ENCODE measurements around the gene BTN2A1.
A peak's percentile ranks its signal among the peaks of the same experiment; 100 is the strongest.
"Not testable (repeated sequence)": the region's sequence is repeated elsewhere in the genome, so short reads cannot be mapped to it uniquely, and the experiment has no call there.

The BTN2A1 gene

GRCh38 chr6:26493258-26493657 is 35.5 kb downstream of the BTN2A1 start:
- no peak for DNase-seq (ENCODE audit: low read depth in 2 of 2)

- DNase-seq (ENCODE audit: low read depth in 2 of 2) = no peak
These were observed 36.4 kb downstream of the BTN2A1 start for GRCh38 chr6:26494117-26494516.

GRCh38 chr6:26495281-26495680 is 37.5 kb downstream of the BTN2A1 start:
- no peak for DNase-seq (ENCODE audit: low read depth in 2 of 2)

- DNase-seq (ENCODE audit: low read depth in 2 of 2) = no peak
These were observed 39.9 kb downstream of the BTN2A1 start for GRCh38 chr6:26497610-26498009.

- DNase-seq (ENCODE audit: low read depth in 2 of 2) = no peak
These were observed 42.3 kb downstream of the BTN2A1 start, which contains the start of gene BTN1A1 for GRCh38 chr6:26500102-26500501. BTN1A1 (plus strand) TSS chr6:26500303; CDS start chr6:26501287, 984 bp downstream.

GRCh38 chr6:26501482-26501986 is 43.8 kb downstream of the BTN2A1 start:
- DNase-seq (ENCODE audit: low read depth in 2 of 2) = peak in 1 of 2 donors; percentile 9

- DNase-seq (ENCODE audit: low read depth in 2 of 2) = no peak
These were observed 44.4 kb downstream of the BTN2A1 start for GRCh38 chr6:26502165-26502564.

- DNase-seq (ENCODE audit: low read depth in 2 of 2) = no peak
These were observed 44.9 kb downstream of the BTN2A1 start for GRCh38 chr6:26502626-26503025.

GRCh38 chr6:26507658-26508057 is 49.9 kb downstream of the BTN2A1 start:
- no peak for DNase-seq (ENCODE audit: low read depth in 2 of 2)

- not testable (repeated sequence) for DNase-seq (ENCODE audit: low read depth in 2 of 2)
These were observed 53.3 kb downstream of the BTN2A1 start for GRCh38 chr6:26511033-26511432.

- no peak for DNase-seq (ENCODE audit: low read depth in 2 of 2)
These were observed 57.2 kb downstream of the BTN2A1 start for GRCh38 chr6:26514984-26515383.

- DNase-seq (ENCODE audit: low read depth in 2 of 2) = no peak
These were observed 59.0 kb downstream of the BTN2A1 start for GRCh38 chr6:26516481-26517427.

Data from stimulated activated CD8-positive, alpha-beta memory T cell treated with anti-CD3 and anti-CD28 coated beads, Interleukin-2, amount 100 ng/mL, for 1 hour (primary cell).